HG03439 (cell line): ENCODE data around the gene PRCP.
"Not testable (repeated sequence)": the region's sequence is repeated elsewhere in the genome, so short reads cannot be mapped to it uniquely, and the experiment has no call there.

Experiments used
- ATAC-seq: cut with Tn5 transposase; IDR thresholded peaks from one replicate; pipeline ENCODE4 v1.9.1; 2021; ENCODE audit warnings: mild to moderate bottlenecking, moderate library complexity; ENCODE audit not compliant: unreplicated experiment

Gene PRCP

GRCh38 chr11:82873919-82874333 is 26.3 kb downstream of the PRCP start:
- no peak for ATAC-seq

- no peak for ATAC-seq
Measured at GRCh38 chr11:82872377-82873150, 27.7 kb downstream of the PRCP start.

- ATAC-seq, result no peak
Measured at GRCh38 chr11:82871646-82872045, 28.6 kb downstream of the PRCP start.

GRCh38 chr11:82869657-82870056 is 30.6 kb downstream of the PRCP start:
- no peak for ATAC-seq

GRCh38 chr11:82867495-82868082 is 32.6 kb downstream of the PRCP start:
- ATAC-seq, result no peak

GRCh38 chr11:82865841-82866240 is 34.4 kb downstream of the PRCP start:
- no peak for ATAC-seq

GRCh38 chr11:82864268-82864667 is 36.0 kb downstream of the PRCP start:
- no peak for ATAC-seq

- no peak for ATAC-seq
Measured at GRCh38 chr11:82863209-82863608, 37.0 kb downstream of the PRCP start.

GRCh38 chr11:82862379-82862778 is 37.9 kb downstream of the PRCP start:
- no peak for ATAC-seq

- ATAC-seq, result no peak
Measured at GRCh38 chr11:82859750-82860149, 40.5 kb downstream of the PRCP start.

- no peak for ATAC-seq
Measured at GRCh38 chr11:82858556-82859091, 41.6 kb downstream of the PRCP start.

- ATAC-seq, result no peak
Measured at GRCh38 chr11:82858133-82858532, 42.1 kb downstream of the PRCP start.

- ATAC-seq, result no peak
Measured at GRCh38 chr11:82857145-82857544, 43.1 kb downstream of the PRCP start.

GRCh38 chr11:82855616-82856015 is 44.6 kb downstream of the PRCP start:
- ATAC-seq, result no peak

- not testable (repeated sequence) for ATAC-seq
Measured at GRCh38 chr11:82854916-82855315, 45.3 kb downstream of the PRCP start.

GRCh38 chr11:82854242-82854641 is 46.0 kb downstream of the PRCP start:
- no peak for ATAC-seq

- ATAC-seq, result no peak
Measured at GRCh38 chr11:82848829-82849228, 51.4 kb downstream of the PRCP start.

- no peak for ATAC-seq
Measured at GRCh38 chr11:82845356-82846353, 54.6 kb downstream of the PRCP start.

GRCh38 chr11:82843057-82843795 is 57.0 kb downstream of the PRCP start:
- ATAC-seq, result no peak

GRCh38 chr11:82842019-82842418 is 58.2 kb downstream of the PRCP start:
- no peak for ATAC-seq
